DND-41 (cell line): ENCODE results near the gene CLDN9.

ENCODE experiments used
- CTCF ChIP-seq: IDR thresholded peaks from 2 replicates; pipeline ENCODE4 v1.5.1; 2012; ENCODE audit warnings: borderline replicate concordance, low read length, moderate library complexity, mild to moderate bottlenecking; ENCODE audit not compliant: poor library complexity, severe bottlenecking; ENCODE audit errors: extremely low read depth
- EZH2 ChIP-seq: IDR thresholded peaks from 3 replicates; pipeline ENCODE4 v1.6.1; 2012; ENCODE audit warnings: borderline replicate concordance, low read depth, mild to moderate bottlenecking, moderate library complexity, low read length, inconsistent platforms; ENCODE audit not compliant: severe bottlenecking

GRCh38 chr16:3062553-3062952, 49.8 kb downstream of the CLDN9 start:
- TF ChIP-seq CTCF, result no peak
- no peak for TF ChIP-seq EZH2
